Right lobe of liver (tissue), 6 donors: Measurements from ENCODE around the gene CHST11. TPM values are rescaled to one million over a fixed set of nuclear protein-coding genes. Genes with fewer than 3 reads are reported as not detected.

ENCODE experiments used
- ATAC-seq, 4 donors: fragments of 200-7000 bp; cut with Tn5 transposase; one replicate each; pipeline ENCODE4 v1.9.1; 2020; ENCODE audit warnings: mild to moderate bottlenecking in 4 of 4, moderate library complexity in 4 of 4
- DNase-seq, 3 donors: peaks; one replicate each; pipeline ENCODE4 v3.0.0-alpha.2; 2020
- H3K27ac ChIP-seq, 3 donors: fragments of 200-600 bp; one replicate each; pipeline ENCODE4 v1.8.0; 2022
- H3K27me3 ChIP-seq, 2 donors: fragments of 200-600 bp; one replicate each; pipeline ENCODE4 v1.8.0; 2022
- H3K36me3 ChIP-seq, 4 donors: fragments of 200-600 bp; sonication (generic) in 1 of 4; one replicate each; pipeline versions ENCODE4 v1.5.1 to v1.8.0; 2017 to 2022; ENCODE audit warnings: control low read depth in 1 of 4
- H3K4me1 ChIP-seq, 4 donors: fragments of 200-600 bp; sonication (generic) in 1 of 4; one replicate each; pipeline versions ENCODE4 v1.5.1 to v1.8.0; 2017 to 2022; ENCODE audit warnings: control low read depth in 1 of 4
- H3K4me3 ChIP-seq, 3 donors: fragments of 200-600 bp; one replicate each; pipeline ENCODE4 v1.8.0; 2022
- H3K9me3 ChIP-seq, 4 donors: fragments of 200-600 bp; sonication (generic) in 1 of 4; one replicate each; pipeline versions ENCODE4 v1.5.1 to v1.8.0; 2017 to 2022; ENCODE audit warnings: control low read depth in 1 of 4
- CTCF ChIP-seq, 4 donors: fragments of 200-600 bp in 3 of 4; fragments of 450-650 bp in 1 of 4; IDR thresholded peaks; one replicate each; pipeline versions ENCODE4 v1.5.1 to v1.8.0; 2016 to 2022; ENCODE audit warnings: antibody characterized with exemption in 4 of 4, mild to moderate bottlenecking in 2 of 4
- POLR2A ChIP-seq: fragments of 450-650 bp; IDR thresholded peaks from one replicate; pipeline ENCODE4 v1.6.1; 2017; ENCODE audit warnings: antibody characterized with exemption, mild to moderate bottlenecking
- WGBS: methylation state at CpG from one replicate; pipeline ENCODE4 v1.1.6; 2018; ENCODE audit warnings: low coverage, low lambda C conversion rate; ENCODE audit not compliant: insufficient coverage; ENCODE audit errors: missing lambda C conversion rate; 5-methylcytosine and 5-hydroxymethylcytosine counted together
- intact Hi-C, 2 donors: fragments of 100-400 bp; cut with DNase I; formaldehyde crosslinking; loops; one replicate each; pipeline versions ENCODE4 v1.11.2 to v1.14.1; 2022
- total RNA-seq, 6 experiments: library from RNA; depleted of rRNA in 2 of 6; stranded (reverse); fragments of >200 nt in 2 of 6; fragmentation: NEBNext Ultra II Directional in 3 of 6; extraction: Animal tissue kit (Norgen Biotek cat#: 25700) in 3 of 6; gene quantifications; one replicate each; pipeline versions ENCODE4 v1.1.0 to v1.2.4, GENCODE V29; 2016 to 2023
- donor health status: DM: no; HTN: yes; CAD: no.
- donor health status: DM: no; HTN: no; CAD: no.
- donor health status: DM: no; HTN: no; CAD: no.
- donor health status: DM: no; HTN: yes; CAD: no.
- donor health status: DM: no; HTN: yes; CAD: no.

CHST11 gene
- total RNA-seq, 6 experiments from 2014 or later: 0.57 to 10.4 (median 3.5) TPM

GRCh38 chr12:104657726-104658484 is 201.2 kb downstream of the CHST11 start:
- TF ChIP-seq POLR2A (no peak), CTCF (IDR thresholded peaks at IDR 0.05) (no peak)
- no peak for DNase-seq
- no peaks in the 10 kb centered on the region for H3K27me3 ChIP-seq
- no peak for ATAC-seq
- peaks cover 0 to 9% (median 0%) of the 10 kb centered on the region in 4 donors for H3K4me1 ChIP-seq
- 56% methylated on average over 5 of the region's 13 CpGs for WGBS
- H3K36me3 ChIP-seq: no peaks in the 10 kb centered on the region
- H3K9me3 ChIP-seq: no peaks in the 10 kb centered on the region
- H3K27ac ChIP-seq: no peak overlapping the region
- no peak overlapping the region for H3K4me3 ChIP-seq
- intact Hi-C loops: no loop called here

GRCh38 chr12:104659058-104659457 is 202.3 kb downstream of the CHST11 start:
- no peak for DNase-seq
- no peak overlapping the region for H3K27ac ChIP-seq
- 79% methylated on average over 2 of the region's 5 CpGs for WGBS
- H3K9me3 ChIP-seq: no peaks in the 10 kb centered on the region
- no peak overlapping the region for H3K4me3 ChIP-seq
- H3K27me3 ChIP-seq: no peaks in the 10 kb centered on the region
- TF ChIP-seq CTCF (IDR thresholded peaks at IDR 0.05): no peak
- TF ChIP-seq POLR2A: no peak
- no peaks in the 10 kb centered on the region for H3K36me3 ChIP-seq
- ATAC-seq: no peak
- intact Hi-C loops: no loop called here
- peaks cover 0 to 9% (median 0%) of the 10 kb centered on the region in 4 donors for H3K4me1 ChIP-seq

- ATAC-seq (peak in 2 of 4 donors; percentile 37 to 71), DNase-seq (no peak)
- H3K4me1 ChIP-seq: peaks cover 0 to 9% (median 0%) of the 10 kb centered on the region in 4 donors
- no peak overlapping the region for H3K4me3 ChIP-seq
- no peaks in the 10 kb centered on the region for H3K36me3 ChIP-seq
- TF ChIP-seq POLR2A: no peak
- H3K9me3 ChIP-seq: no peaks in the 10 kb centered on the region
- H3K27me3 ChIP-seq: no peaks in the 10 kb centered on the region
- intact Hi-C loops: no loop called here
- 36% methylated on average over 6 of the region's 6 CpGs for WGBS
- H3K27ac ChIP-seq: no peak overlapping the region
Measured at GRCh38 chr12:104662203-104662602, 205.5 kb downstream of the CHST11 start.

- intact Hi-C loops: no loop called here
- DNase-seq (no peak), ATAC-seq (no peak)
- Histone ChIP-seq H3K4me3 (no peak overlapping the region), H3K27me3 (no peaks in the 10 kb centered on the region), H3K27ac (no peak overlapping the region), H3K9me3 (no peaks in the 10 kb centered on the region), H3K36me3 (no peaks in the 10 kb centered on the region), H3K4me1 (peaks cover 0 to 10% (median 0%) of the 10 kb centered on the region in 4 donors)
- 90% methylated on average over 5 of the region's 9 CpGs for WGBS
- TF ChIP-seq CTCF (IDR thresholded peaks at IDR 0.05) (no peak), POLR2A (no peak)
Measured at GRCh38 chr12:104662908-104663307, 206.2 kb downstream of the CHST11 start.

- H3K9me3 ChIP-seq: no peaks in the 10 kb centered on the region
- DNase-seq (no peak), ATAC-seq (no peak)
- H3K4me1 ChIP-seq: peaks cover 0 to 14% (median 0%) of the 10 kb centered on the region in 4 donors
- intact Hi-C loops: no loop called here
- 58% methylated on average over 2 of the region's 3 CpGs for WGBS
- H3K27ac ChIP-seq: no peak overlapping the region
- H3K27me3 ChIP-seq: no peaks in the 10 kb centered on the region
- H3K4me3 ChIP-seq: no peak overlapping the region
- no peaks in the 10 kb centered on the region for H3K36me3 ChIP-seq
- TF ChIP-seq CTCF (IDR thresholded peaks at IDR 0.05) (no peak), POLR2A (no peak)
Measured at GRCh38 chr12:104664351-104664750, 207.6 kb downstream of the CHST11 start.
